AG04449 (cell line): Measurements from ENCODE around the gene GNG12.

ENCODE experiments used
- CTCF ChIA-PET: fragments of 350-600 bp; formaldehyde crosslinking; extraction: SDS; loops from one replicate; lab custom pipeline; 2021; ENCODE audit warnings: antibody characterized with exemption; lab: Yijun Ruan, JAX
- POLR2A ChIA-PET: fragments of 400-600, 350-600 bp; formaldehyde crosslinking; extraction: SDS; loops from one replicate; lab custom pipeline; 2020; ENCODE audit warnings: antibody characterized with exemption, inconsistent platforms; lab: Yijun Ruan, JAX
- DNase-seq: peaks from one replicate; pipeline ENCODE4 v3.0.0-alpha.2; 2010; ENCODE audit warnings: low read depth, low spot score
- H3K4me3 ChIP-seq: 2 replicates; pipeline ENCODE4 v1.5.1; 2011; ENCODE audit warnings: low read depth, mild to moderate bottlenecking, control low read depth, low read length
- CTCF ChIP-seq: IDR thresholded peaks from one replicate; pipeline ENCODE4 v1.5.1; 2011; ENCODE audit warnings: mild to moderate bottlenecking, moderate library complexity, low read length, control low read depth, inconsistent platforms; ENCODE audit not compliant: insufficient read depth; ENCODE audit errors: missing control alignments

GNG12 gene

GRCh38 chr1:67760030-67760821 lies 73.0 kb downstream of the GNG12 start:
- POLR2A ChIA-PET = interaction anchor here (1.0 to 2.9 kb wide), 5 partner anchors 69 to 228 kb away, joined by 3 to 32 read pairs (median 4); partner anchors contain the start of gene GADD45A

GRCh38 chr1:67759692-67760029 lies 73.6 kb downstream of the GNG12 start:
- ChIA-PET POLR2A (interaction anchor here (1.0 to 2.9 kb wide), 4 partner anchors 69 to 227 kb away, joined by 3 to 32 read pairs (median 6); partner anchors contain the start of gene GADD45A), CTCF (interaction anchor here (0.7 to 13.8 kb wide), 56 partner anchors 9 to 619 kb away, joined by 3 to 653 read pairs (median 6); partner anchors contain the start of gene GADD45A)
- H3K4me3 ChIP-seq = no peak overlapping the region
- TF ChIP-seq CTCF = no peak
- no peak for DNase-seq

More at GRCh38 chr1:67760030-67760821, 73.0 kb downstream of the GNG12 start:
- TF ChIP-seq CTCF = peak; percentile 59
- H3K4me3 ChIP-seq = no peak overlapping the region
- CTCF ChIA-PET = interaction anchor here (0.5 to 13.8 kb wide), 75 partner anchors 9 to 618 kb away, joined by 3 to 653 read pairs (median 5); partner anchors contain the start of gene GADD45A
- DNase-seq = no peak

GRCh38 chr1:67759066-67759465 lies 74.2 kb downstream of the GNG12 start:
- no peak for TF ChIP-seq CTCF
- no peak overlapping the region for H3K4me3 ChIP-seq
- ChIA-PET POLR2A (interaction anchor here (2.4 to 2.9 kb wide), 2 partner anchors 68 to 73 kb away, joined by 8 to 32 read pairs; partner anchors contain the start of gene GADD45A), CTCF (interaction anchor here (0.7 to 13.8 kb wide), 30 partner anchors 8 to 226 kb away, joined by 3 to 653 read pairs (median 8); partner anchors contain the start of gene GADD45A)
- no peak for DNase-seq

- ChIA-PET POLR2A (interaction anchor here (4.2 kb wide), 1 partner anchor 70 kb away, joined by 15 read pairs; the partner anchor contains the start of gene GADD45A), CTCF (interaction anchor here (0.7 to 13.8 kb wide), 6 partner anchors 9 to 223 kb away, joined by 3 to 653 read pairs (median 8); partner anchors contain the start of gene GADD45A)
- H3K4me3 ChIP-seq = no peak overlapping the region
- TF ChIP-seq CTCF = no peak
- DNase-seq = no peak
These were observed 77.6 kb downstream of the GNG12 start for GRCh38 chr1:67755619-67756018.

GRCh38 chr1:67755160-67755559 lies 78.1 kb downstream of the GNG12 start:
- no peak for DNase-seq
- ChIA-PET CTCF (interaction anchor here (1.1 to 13.8 kb wide), 6 partner anchors 9 to 222 kb away, joined by 3 to 653 read pairs (median 8); partner anchors contain the start of gene GADD45A), POLR2A (interaction anchor here (4.2 kb wide), 1 partner anchor 69 kb away, joined by 15 read pairs; the partner anchor contains the start of gene GADD45A)
- TF ChIP-seq CTCF = no peak
- H3K4me3 ChIP-seq = no peak overlapping the region

- no peak for TF ChIP-seq CTCF
- H3K4me3 ChIP-seq = no peak overlapping the region
- POLR2A ChIA-PET = interaction anchor here (0.7 to 4.2 kb wide), 2 partner anchors 64 to 69 kb away, joined by 3 to 15 read pairs; partner anchors contain the start of gene GADD45A
- no peak for DNase-seq
- CTCF ChIA-PET = interaction anchor here (0.9 to 13.8 kb wide), 7 partner anchors 8 to 407 kb away, joined by 3 to 653 read pairs (median 8); partner anchors contain the start of gene GADD45A
These were observed 78.7 kb downstream of the GNG12 start for GRCh38 chr1:67754526-67754920.
